Placental pericyte (primary cell): ENCODE measurements around the gene ZNF197. TPM values are rescaled to one million over a fixed set of nuclear protein-coding genes. Genes with fewer than 3 reads are reported as not detected.

Experiments
- total RNA-seq: library from RNA; depleted of rRNA; stranded (reverse); fragments of >200 nt; gene quantifications from 2 replicates; pipeline ENCODE4 v1.2.3, GENCODE V29; 2012

ZNF197 gene
- 11.6 and 13.8 TPM in 2 replicates for total RNA-seq

GRCh38 chr3:44624749-44625480 lies at the start of gene ZNF197:
TSS of gene ZNF197 (plus strand) at chr3:44625036. CDS start at chr3:44629155, 4,119 bp downstream.

DNA sequence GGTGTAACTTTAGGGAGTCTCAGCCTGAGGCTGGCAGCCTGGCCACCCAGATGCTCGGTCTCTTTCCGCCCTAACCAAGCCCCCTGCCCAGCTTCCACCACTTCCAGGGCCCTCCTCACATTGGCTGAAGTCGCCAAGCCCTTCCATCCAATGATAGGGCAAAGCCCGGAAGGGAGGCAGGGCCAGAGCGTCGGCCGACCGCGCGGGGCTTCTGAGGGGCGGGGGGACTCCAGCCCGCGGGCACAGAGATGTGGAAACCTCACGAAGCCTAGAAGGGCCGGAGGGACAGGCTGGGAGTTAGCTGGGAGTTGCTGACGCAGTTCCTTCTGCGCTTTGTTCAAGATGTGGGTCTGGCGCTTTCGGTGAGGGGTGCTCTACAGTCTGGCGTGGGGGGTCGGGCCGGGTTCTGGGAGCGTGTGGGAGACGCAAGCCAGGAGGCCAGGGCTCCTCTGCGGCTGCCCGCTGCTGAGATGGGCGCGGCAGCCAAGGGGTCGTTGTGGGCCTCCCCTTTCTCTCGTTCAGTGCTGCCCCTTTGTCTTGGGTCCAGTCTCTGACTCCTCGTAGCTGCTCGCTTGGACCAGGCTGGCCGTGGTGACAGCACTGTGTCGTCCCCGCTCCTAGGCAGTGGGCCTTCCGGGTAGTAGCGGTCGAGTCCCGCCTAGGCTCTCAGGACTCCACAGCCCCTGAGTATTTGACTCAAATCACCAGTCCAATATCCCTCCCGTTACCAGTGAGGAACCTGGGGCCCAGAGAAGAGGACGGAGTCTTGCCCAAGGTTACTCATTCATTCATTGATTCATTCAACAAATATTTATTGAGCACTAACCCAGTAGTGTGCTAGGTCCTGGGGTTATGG lies 40.0 kb upstream of the ZNF197 start, which contains the start of gene ZNF660:
TSS of gene ZNF660 (plus strand) at position 319 of the 856 bp plus-strand sequence. CDS start 9,230 bp downstream, outside the sequence.

DNA sequence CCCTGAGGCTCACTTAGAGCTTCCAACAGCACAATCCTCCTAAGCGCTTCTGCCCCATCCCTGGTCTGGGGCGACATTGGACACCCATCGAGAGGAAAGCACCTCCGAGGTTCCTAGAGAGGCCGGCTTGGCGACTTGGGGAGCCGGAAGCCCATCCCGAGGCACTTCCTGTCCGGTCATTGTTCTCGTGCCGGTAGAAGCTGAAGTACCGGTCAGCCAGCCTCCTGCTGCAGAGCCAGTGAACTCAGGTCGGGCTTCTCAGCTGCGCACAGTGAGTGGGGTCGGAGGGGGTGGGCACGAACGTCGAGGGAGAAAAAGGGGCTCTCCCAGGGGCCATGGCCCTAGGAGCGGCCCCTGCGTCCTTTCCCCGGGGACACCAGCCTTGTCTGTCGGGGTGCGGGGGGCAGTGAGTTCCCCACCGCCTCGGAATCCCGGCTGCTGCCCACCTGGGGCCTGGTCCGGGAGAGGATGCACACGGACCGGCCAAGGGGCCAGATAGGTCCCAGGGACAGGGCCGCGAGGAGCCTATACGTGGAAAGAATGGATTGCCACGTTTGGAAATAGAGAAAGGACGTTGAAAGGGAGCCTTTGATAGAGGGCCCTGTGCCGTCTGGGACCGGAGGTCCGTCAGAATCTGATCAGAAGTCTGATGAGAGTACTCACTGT lies 23.9 kb downstream of the ZNF197 start, which contains the start of gene ZNF35:
TSS of gene ZNF35 (plus strand) at position 169 of the 666 bp plus-strand sequence. CDS start 2,336 bp downstream, outside the sequence.

Other genes with a start within 250 kb of the ZNF197 start
- 6.1 and 7.7 TPM in 2 replicates for gene ZNF445, start 147.4 kb upstream of the ZNF197 start, total RNA-seq
- gene ZKSCAN7, start 69.8 kb upstream of the ZNF197 start, total RNA-seq = 4.6 and 5.0 TPM in 2 replicates
- 1.7 and 1.8 TPM in 2 replicates for gene ZNF660, start 40.1 kb upstream of the ZNF197 start, total RNA-seq
- 11.4 and 18.3 TPM in 2 replicates for gene ZNF35, start 23.7 kb downstream of the ZNF197 start, total RNA-seq
- gene ZNF502, start 87.6 kb downstream of the ZNF197 start, total RNA-seq = 3.9 and 4.3 TPM in 2 replicates
- gene ZNF501, start 104.6 kb downstream of the ZNF197 start, total RNA-seq = 4.3 and 4.6 TPM in 2 replicates
- gene KIAA1143, start 136.6 kb downstream of the ZNF197 start, total RNA-seq = 13.6 and 19.6 TPM in 2 replicates
- 0.66 and 14.7 TPM in 2 replicates for gene KIF15, start 136.8 kb downstream of the ZNF197 start, total RNA-seq
- 7.6 and 10.5 TPM in 2 replicates for gene TMEM42, start 236.9 kb downstream of the ZNF197 start, total RNA-seq
- not detected in 2 replicates for gene TGM4, start 249.6 kb downstream of the ZNF197 start, total RNA-seq